Heart left ventricle (tissue), 13 donors: ENCODE data around the gene PTGES3L.

Experiments used
- CTCF ChIP-seq, 12 donors: fragments of 200-600 bp; sonication (generic) in 4 of 12; IDR thresholded peaks; one replicate each; pipeline versions ENCODE4 v1.5.0 to v1.8.0; 2018 to 2022; ENCODE audit warnings: antibody characterized with exemption in 12 of 12, mild to moderate bottlenecking in 5 of 12
- POLR2A ChIP-seq, 2 donors: fragments of 450-650 bp; IDR thresholded peaks; one replicate each; pipeline ENCODE4 v1.6.1; 2017; ENCODE audit warnings: antibody characterized with exemption in 2 of 2, mild to moderate bottlenecking in 2 of 2, moderate library complexity in 2 of 2
- donor health status: ischemic (EF 13 %, LVEDD 7.1; RV severe dilation, severe dysfunction).
- donor health status: DM: no; HTN: yes; CAD: no.
- donor health status: DM: no; HTN: no; CAD: no.
- donor health status: ischemic (EF 25% LVEDD 6.9; RV normal size, moderate dysfunction).
- donor health status: ischemic (EF 25% LVEDD 5.7; RV mildly dilated, moderate dysfunction).
- donor health status: ischemic (EF 35%, LVEDD 5.7; RV mildly dilated, moderate dysfunction).
- donor health status: nonischemic (EF 11% LVEDD 7.7; RV severe dilation, severe dysfunction).
- donor health status: DM: yes; HTN: yes; CAD: no.
- donor health status: PGD.
- donor health status: ischemic (EF 29% LVEDD 5.4; RV normal size, mild dysfunction).
- donor health status: nonischemic (EF 23%, LVEDD 6.1; RV moderate dilation, normal function).

- peak; percentile 44 to 85 (median 70) for TF ChIP-seq CTCF (IDR thresholded peaks at IDR 0.05)
- TF ChIP-seq POLR2A (IDR thresholded peaks at IDR 0.05), result peak in 1 of 2 donors; percentile 36
These were observed 44.8 kb upstream of the PTGES3L start, which contains the start of gene RND2 for GRCh38 chr17:43024407-43025289.
